H9 (cell line): ENCODE results near the gene RALGPS2. TPM values are rescaled to one million over a fixed set of nuclear protein-coding genes. Genes with fewer than 3 reads are reported as not detected.

Experiments used
- DNase-seq: peaks from one replicate; pipeline ENCODE4 v3.0.0-alpha.2; 2017
- H2AFZ ChIP-seq: one replicate; pipeline ENCODE4 v1.6.1; 2013; ENCODE audit warnings: mild to moderate bottlenecking, low read length, control low read depth, moderate library complexity
- H2AK5ac ChIP-seq: 2 replicates; pipeline ENCODE4 v1.6.1; 2013; ENCODE audit warnings: low read length, control low read depth, mixed read lengths; ENCODE audit not compliant: insufficient read length
- H2BK120ac ChIP-seq: one replicate; pipeline ENCODE4 v1.6.1; 2013; ENCODE audit warnings: low read depth, mild to moderate bottlenecking, low read length, control low read depth, inconsistent platforms; ENCODE audit not compliant: poor library complexity, severe bottlenecking
- H2BK12ac ChIP-seq: 2 replicates; pipeline ENCODE4 v1.6.1; 2013; ENCODE audit warnings: low read length, control low read depth, mixed read lengths, low read depth; ENCODE audit not compliant: insufficient read length
- H2BK15ac ChIP-seq: 2 replicates; pipeline ENCODE4 v1.6.1; 2013; ENCODE audit warnings: low read depth, low read length, control low read depth
- H2BK20ac ChIP-seq: one replicate; pipeline ENCODE4 v1.6.1; 2013; ENCODE audit warnings: low read depth, mild to moderate bottlenecking, low read length, control low read depth, inconsistent platforms; ENCODE audit not compliant: poor library complexity, severe bottlenecking
- H2BK5ac ChIP-seq: 2 replicates; pipeline ENCODE4 v1.6.1; 2013; ENCODE audit warnings: low read length, control low read depth, mixed read lengths; ENCODE audit not compliant: insufficient read length
- H3K14ac ChIP-seq: 2 replicates; pipeline ENCODE4 v1.6.1; 2013; ENCODE audit warnings: low read length, control low read depth; ENCODE audit not compliant: insufficient read depth
- H3K18ac ChIP-seq: 2 replicates; pipeline ENCODE4 v1.6.1; 2013; ENCODE audit warnings: low read depth, mild to moderate bottlenecking, mixed read lengths, low read length, control low read depth; ENCODE audit not compliant: insufficient read length
- H3K23ac ChIP-seq: 2 replicates; pipeline ENCODE4 v1.6.1; 2013; ENCODE audit warnings: low read length, control low read depth, mixed read lengths, low read depth; ENCODE audit not compliant: insufficient read length
- H3K23me2 ChIP-seq: 2 replicates; pipeline ENCODE4 v1.6.1; 2013; ENCODE audit warnings: low read depth, mild to moderate bottlenecking, mixed read lengths, low read length, control low read depth; ENCODE audit not compliant: insufficient read length, poor library complexity, severe bottlenecking
- H3K27ac ChIP-seq: 2 replicates; pipeline ENCODE4 v1.5.1; 2013; ENCODE audit warnings: low read length, control low read depth, mixed read lengths, low read depth; ENCODE audit not compliant: insufficient read length
- H3K27me3 ChIP-seq: 2 replicates; pipeline ENCODE4 v1.6.1; 2013; ENCODE audit warnings: low read length, control low read depth, inconsistent platforms; ENCODE audit not compliant: insufficient read depth
- H3K4ac ChIP-seq: 2 replicates; pipeline ENCODE4 v1.6.1; 2013; ENCODE audit warnings: low read depth, mild to moderate bottlenecking, control low read depth, inconsistent platforms, low read length, moderate library complexity
- H3K4me1 ChIP-seq: 2 replicates; pipeline ENCODE4 v1.6.1; 2013; ENCODE audit warnings: low read length, control low read depth, inconsistent platforms; ENCODE audit not compliant: insufficient read depth
- H3K4me2 ChIP-seq: 2 replicates; pipeline ENCODE4 v1.6.1; 2013; ENCODE audit warnings: low read length, control low read depth, mixed read lengths; ENCODE audit not compliant: insufficient read length, insufficient read depth
- H3K56ac ChIP-seq: 2 replicates; pipeline ENCODE4 v1.6.1; 2013; ENCODE audit warnings: low read depth, mild to moderate bottlenecking, mixed read lengths, low read length, control low read depth; ENCODE audit not compliant: insufficient read length
- H3K79me1 ChIP-seq: 2 replicates; pipeline ENCODE4 v1.6.1; 2013; ENCODE audit warnings: low read depth, mild to moderate bottlenecking, moderate library complexity, low read length, control low read depth, inconsistent platforms; ENCODE audit not compliant: insufficient read depth, poor library complexity, severe bottlenecking
- H3K79me2 ChIP-seq: 2 replicates; pipeline ENCODE4 v1.6.1; 2013; ENCODE audit warnings: low read length, control low read depth, inconsistent platforms; ENCODE audit not compliant: insufficient read depth
- H3K9ac ChIP-seq: 2 replicates; pipeline ENCODE4 v1.6.1; 2013; ENCODE audit warnings: low read length, control low read depth, mixed read lengths; ENCODE audit not compliant: insufficient read length; ENCODE audit errors: extremely low read depth
- H3K9me3 ChIP-seq: one replicate; pipeline ENCODE4 v1.6.1; 2013; ENCODE audit warnings: low read depth, low read length, inconsistent platforms; ENCODE audit not compliant: control insufficient read depth
- H3T11ph ChIP-seq: one replicate; pipeline ENCODE4 v1.6.1; 2013; ENCODE audit warnings: mild to moderate bottlenecking, low read length, control low read depth, inconsistent platforms
- H4K20me1 ChIP-seq: one replicate; pipeline ENCODE4 v1.6.1; 2013; ENCODE audit not compliant: control insufficient read depth, insufficient read length, insufficient read depth
- H4K5ac ChIP-seq: 2 replicates; pipeline ENCODE4 v1.6.1; 2013; ENCODE audit warnings: low read depth, mild to moderate bottlenecking, mixed read lengths, low read length, control low read depth; ENCODE audit not compliant: insufficient read length
- H4K8ac ChIP-seq: replicated peaks from 2 replicates; pipeline ENCODE4 v1.6.1; 2013; ENCODE audit warnings: low read length, control low read depth, mixed read lengths, low read depth; ENCODE audit not compliant: insufficient read length
- H4K91ac ChIP-seq: 2 replicates; pipeline ENCODE4 v1.6.1; 2013; ENCODE audit warnings: low read depth, mild to moderate bottlenecking, moderate library complexity, mixed read lengths, low read length, control low read depth; ENCODE audit not compliant: insufficient read length
- H3K27ac Mint-ChIP-seq, 3 experiments: 2 replicates in 2 of 3; 3 replicates in 1 of 3; pipeline ENCODE4 v1.8.0; 2020 to 2021; ENCODE audit warnings: mixed read lengths in 3 of 3, mild to moderate bottlenecking in 1 of 3, moderate library complexity in 1 of 3
- H3K27me3 Mint-ChIP-seq: 2 replicates; pipeline ENCODE4 v1.8.0; 2021; ENCODE audit warnings: low read depth, mild to moderate bottlenecking, moderate library complexity, mixed read lengths
- H3K36me3 Mint-ChIP-seq, 3 experiments: 2 replicates in 2 of 3; 3 replicates in 1 of 3; pipeline ENCODE4 v1.8.0; 2020 to 2021; ENCODE audit warnings: low read depth in 3 of 3, mixed read lengths in 3 of 3; ENCODE audit not compliant: insufficient read depth in 1 of 3
- H3K4me1 Mint-ChIP-seq, 2 experiments: 2 replicates each; pipeline ENCODE4 v1.8.0; 2020; ENCODE audit warnings: mixed read lengths in 2 of 2
- H3K4me3 Mint-ChIP-seq, 2 experiments: 2 replicates in 1 of 2; 3 replicates in 1 of 2; pipeline ENCODE4 v1.8.0; 2020 to 2021; ENCODE audit warnings: mild to moderate bottlenecking in 2 of 2, mixed read lengths in 2 of 2, moderate library complexity in 1 of 2
- H3K9me3 Mint-ChIP-seq, 2 experiments: 2 replicates in 1 of 2; 3 replicates in 1 of 2; pipeline ENCODE4 v1.8.0; 2020; ENCODE audit warnings: mild to moderate bottlenecking in 2 of 2, mixed read lengths in 2 of 2, moderate library complexity in 1 of 2
- CTCF ChIP-seq: fragments of 200-600 bp; sonication (generic); conservative IDR thresholded peaks from 3 replicates; pipeline ENCODE4 v1.8.0; 2021; ENCODE audit warnings: antibody characterized with exemption, mild to moderate bottlenecking
- WGBS: extraction: QIAGEN DNeasy Blood & Tissue Kit; methylation state at CpG from one replicate; pipeline ENCODE4 v1.1.7; 2013; ENCODE audit warnings: missing lambda C conversion rate, low lambda C conversion rate, mixed read lengths; ENCODE audit not compliant: insufficient read length; ENCODE audit errors: extremely low coverage; 5-methylcytosine and 5-hydroxymethylcytosine counted together
- total RNA-seq: library from RNA; stranded (reverse); gene quantifications from 2 replicates; pipeline ENCODE4 v1.2.1, GENCODE V29; 2021

Gene RALGPS2
- total RNA-seq, 1 experiment from 2014 or later = 32.6 TPM

GRCh38 chr1:178690496-178690895 lies 34.5 kb upstream of the RALGPS2 start:
- Mint-ChIP-seq H3K27ac (no peak overlapping the region; a peak in 1 of 7 replicates), H3K4me1 (no peaks in the 10 kb centered on the region), H3K9me3 (no peaks in the 10 kb centered on the region), H3K27me3 (no peaks in the 10 kb centered on the region), H3K36me3 (no peaks in the 10 kb centered on the region), H3K4me3 (no peak overlapping the region)
- Histone ChIP-seq H3K4me2 (no peak overlapping the region), H2BK120ac (no peak overlapping the region), H3K18ac (no peak overlapping the region), H2BK20ac (no peak overlapping the region), H4K20me1 (no peaks in the 10 kb centered on the region), H3K56ac (no peak overlapping the region), H3K79me2 (no peaks in the 10 kb centered on the region), H3K79me1 (no peaks in the 10 kb centered on the region), H2AK5ac (no peak overlapping the region), H3K27ac (no peak overlapping the region), H4K91ac (no peak overlapping the region), H2BK12ac (no peak overlapping the region), H3K4ac (no peak overlapping the region), H2AFZ (no peak overlapping the region), H4K8ac (no peak overlapping the region), H3K23me2 (no peaks in the 10 kb centered on the region), H2BK15ac (no peak overlapping the region), H3K9me3 (no peaks in the 10 kb centered on the region), H2BK5ac (no peak overlapping the region), H3K14ac (no peak overlapping the region), H4K5ac (no peak overlapping the region), H3K23ac (no peak overlapping the region), H3T11ph (no peak overlapping the region), H3K27me3 (no peaks in the 10 kb centered on the region), H3K4me1 (no peaks in the 10 kb centered on the region), H3K9ac (no peak overlapping the region)
- no peak for DNase-seq
- WGBS = no CpG with 5 or more reads among the region's 5 CpGs
- no peak for TF ChIP-seq CTCF
